ELR (cell line): ENCODE results near the gene EEF1AKMT4.
A peak's percentile ranks its signal among the peaks of the same experiment; 100 is the strongest.

Experiments
- DNase-seq: peaks from one replicate; pipeline ENCODE4 v3.0.0-alpha.2; 2015; ENCODE audit warnings: low read depth

The EEF1AKMT4 gene

DNA sequence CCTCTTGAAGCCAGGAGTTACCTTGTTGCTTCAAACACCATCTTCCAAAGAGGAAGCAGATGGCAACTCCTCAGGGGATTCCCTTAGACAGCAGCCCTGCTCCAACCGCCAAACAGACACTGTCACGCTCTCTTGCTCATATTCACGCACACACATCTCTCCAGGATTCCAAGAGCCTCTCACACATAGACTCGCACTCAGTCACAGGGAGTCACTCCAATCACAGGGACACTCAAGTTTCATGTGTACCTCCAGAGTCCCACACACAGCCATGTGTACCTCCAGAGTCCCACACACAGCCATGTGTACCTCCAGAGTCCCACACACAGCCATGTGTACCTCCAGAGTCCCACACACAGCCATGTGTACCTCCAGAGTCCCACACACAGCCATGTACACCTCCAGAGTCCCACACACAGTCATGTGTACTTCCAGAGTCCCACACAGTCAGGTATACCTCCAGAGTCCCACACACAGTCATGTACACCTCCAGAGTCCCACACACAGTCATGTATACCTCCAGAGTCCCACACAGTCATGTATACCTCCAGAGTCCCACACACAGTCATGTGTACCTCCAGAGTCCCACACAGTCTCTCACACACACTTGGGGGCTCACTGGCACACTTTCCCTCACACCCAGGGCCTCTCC lies 14.0 kb upstream of the EEF1AKMT4 start:
- no peak for DNase-seq

DNA sequence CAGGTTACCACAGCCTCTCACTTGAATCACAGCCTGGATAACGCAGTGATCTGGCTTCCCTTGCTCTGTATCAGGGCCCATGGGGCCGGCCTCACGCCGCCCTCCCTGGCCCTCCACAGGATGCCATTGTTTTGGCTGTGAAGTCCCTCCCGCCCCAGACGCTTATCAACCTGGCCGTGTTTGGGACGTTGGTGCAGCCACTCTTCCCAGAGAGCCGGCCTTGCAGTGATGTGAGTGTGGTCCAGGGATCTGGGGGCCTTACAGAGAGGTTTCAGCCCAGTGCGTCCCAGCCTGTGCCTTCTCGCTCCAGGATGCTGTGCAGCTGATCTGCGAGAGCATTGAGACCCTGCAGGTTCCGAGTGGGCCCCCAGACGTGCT lies 13.4 kb upstream of the EEF1AKMT4 start:
- DNase-seq = no peak

DNA sequence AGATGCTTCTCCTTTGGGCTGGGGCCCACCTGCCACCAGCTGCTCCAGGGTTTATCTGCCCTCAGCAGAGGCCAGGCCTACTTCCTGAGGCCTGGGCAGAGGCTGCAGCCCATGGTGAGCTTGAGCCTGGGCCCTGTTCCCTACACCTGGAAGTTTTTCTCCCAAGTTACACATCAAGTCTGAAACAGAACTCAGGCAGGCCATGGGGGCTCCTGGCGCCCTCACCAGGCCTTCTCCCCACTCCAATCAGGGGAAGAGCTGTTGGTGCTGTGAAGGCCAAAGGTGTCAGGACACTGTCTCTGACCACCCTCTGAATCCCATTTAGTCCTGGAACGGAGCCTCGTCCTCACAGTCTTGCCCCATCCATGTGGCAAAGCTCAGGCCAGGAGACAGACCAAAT lies 12.8 kb upstream of the EEF1AKMT4 start:
- DNase-seq = no peak

DNA sequence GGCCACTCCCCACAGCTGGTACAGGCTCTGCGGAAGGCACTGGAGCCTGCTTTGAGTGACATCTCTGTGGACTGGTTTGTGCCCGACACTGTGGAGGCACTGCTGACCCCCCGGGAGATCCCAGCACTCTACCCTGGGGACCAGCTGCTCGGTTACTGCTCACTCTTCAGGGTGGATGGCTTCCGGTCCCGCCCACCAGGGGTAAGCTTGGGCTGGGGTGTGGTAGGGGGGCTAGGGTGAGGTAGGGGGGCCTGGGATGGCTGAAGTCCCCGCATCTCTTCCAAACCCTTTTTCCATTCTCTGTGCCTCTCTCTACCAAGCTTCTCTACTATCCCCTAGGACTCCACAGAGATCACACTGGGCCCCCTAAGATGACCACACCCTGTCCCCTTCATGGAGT lies 12.3 kb upstream of the EEF1AKMT4 start:
- DNase-seq = no peak

DNA sequence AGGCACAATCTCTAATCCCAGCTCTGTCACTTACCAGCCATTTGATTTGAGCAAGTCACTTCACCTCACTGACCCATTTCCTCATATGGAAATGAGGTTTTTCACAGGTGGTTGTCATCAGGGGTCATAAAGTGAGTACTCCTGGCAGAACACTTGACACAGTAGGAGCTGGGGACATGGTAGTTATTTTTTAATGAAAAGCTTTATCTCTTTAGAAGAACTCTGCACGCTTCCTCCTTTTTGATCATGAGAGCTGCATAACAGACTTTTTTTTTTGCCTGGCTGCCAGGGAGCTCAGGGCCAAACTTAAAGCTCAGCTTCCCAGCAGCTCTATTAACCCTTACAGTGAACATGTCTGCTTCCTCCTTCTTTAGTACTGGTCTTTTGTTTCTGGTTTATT lies 11.7 kb upstream of the EEF1AKMT4 start:
- DNase-seq = no peak

DNA sequence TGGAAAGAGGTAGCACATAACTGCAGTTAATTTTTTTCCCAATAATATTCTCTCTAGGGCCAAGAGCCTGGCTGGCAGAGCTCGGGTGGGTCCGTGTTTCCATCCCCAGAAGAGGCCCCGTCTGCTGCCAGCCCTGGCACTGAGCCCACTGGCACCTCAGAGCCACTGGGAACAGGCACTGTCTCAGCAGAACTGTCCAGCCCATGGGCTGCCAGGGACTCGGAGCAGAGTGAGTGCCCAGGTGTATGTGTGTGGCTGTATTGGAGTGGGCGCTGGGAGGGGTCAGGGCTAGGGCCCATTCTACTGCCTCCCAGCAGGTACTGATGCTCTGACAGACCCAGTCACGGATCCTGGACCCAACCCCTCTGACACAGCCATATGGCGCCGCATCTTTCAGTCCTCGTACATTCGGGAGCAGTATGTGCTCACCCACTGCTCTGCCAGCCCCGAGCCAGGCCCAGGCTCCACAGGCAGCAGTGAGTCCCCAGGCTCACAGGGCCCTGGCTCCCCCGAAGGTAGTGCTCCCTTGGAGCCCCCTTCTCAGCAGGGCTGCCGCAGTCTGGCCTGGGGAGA lies 11.1 kb upstream of the EEF1AKMT4 start:
- no peak for DNase-seq

DNA sequence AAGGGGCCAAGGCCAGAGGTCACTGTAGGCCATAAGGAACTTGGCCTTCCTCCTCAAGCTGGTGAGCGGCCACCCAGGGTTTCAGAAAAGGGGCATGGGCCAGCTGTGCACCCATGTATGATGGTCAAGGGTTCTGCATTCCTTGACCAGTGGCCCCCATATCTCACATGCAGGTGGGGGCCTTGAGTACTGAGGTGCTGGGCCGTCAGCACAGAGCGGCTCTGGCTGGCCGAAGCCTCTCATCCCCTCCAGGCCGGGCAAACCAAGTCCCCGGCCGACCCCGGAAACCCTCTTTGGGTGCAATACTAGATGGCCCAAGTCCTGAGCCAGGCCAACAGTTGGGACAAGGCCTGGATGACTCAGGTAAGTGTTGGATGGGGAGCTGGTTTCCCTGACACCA lies 10.3 kb upstream of the EEF1AKMT4 start:
- DNase-seq = no peak

DNA sequence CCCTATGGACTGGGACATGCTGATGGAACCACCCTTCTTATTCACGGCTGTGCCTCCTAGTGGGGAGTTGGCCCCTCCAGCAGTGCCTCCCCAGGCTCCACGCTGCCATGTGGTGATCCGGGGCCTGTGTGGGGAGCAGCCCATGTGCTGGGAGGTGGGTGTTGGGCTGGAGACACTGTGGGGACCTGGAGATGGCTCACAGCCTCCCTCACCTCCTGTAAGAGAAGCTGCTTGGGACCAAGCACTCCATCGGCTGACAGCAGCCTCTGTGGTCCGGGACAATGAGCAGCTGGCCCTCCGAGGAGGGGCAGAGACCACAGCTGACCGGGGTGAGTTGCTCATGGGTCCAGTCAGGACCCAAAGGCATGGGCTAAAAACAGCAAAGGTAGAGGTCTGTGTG lies 9.8 kb upstream of the EEF1AKMT4 start:
- DNase-seq = no peak

DNA sequence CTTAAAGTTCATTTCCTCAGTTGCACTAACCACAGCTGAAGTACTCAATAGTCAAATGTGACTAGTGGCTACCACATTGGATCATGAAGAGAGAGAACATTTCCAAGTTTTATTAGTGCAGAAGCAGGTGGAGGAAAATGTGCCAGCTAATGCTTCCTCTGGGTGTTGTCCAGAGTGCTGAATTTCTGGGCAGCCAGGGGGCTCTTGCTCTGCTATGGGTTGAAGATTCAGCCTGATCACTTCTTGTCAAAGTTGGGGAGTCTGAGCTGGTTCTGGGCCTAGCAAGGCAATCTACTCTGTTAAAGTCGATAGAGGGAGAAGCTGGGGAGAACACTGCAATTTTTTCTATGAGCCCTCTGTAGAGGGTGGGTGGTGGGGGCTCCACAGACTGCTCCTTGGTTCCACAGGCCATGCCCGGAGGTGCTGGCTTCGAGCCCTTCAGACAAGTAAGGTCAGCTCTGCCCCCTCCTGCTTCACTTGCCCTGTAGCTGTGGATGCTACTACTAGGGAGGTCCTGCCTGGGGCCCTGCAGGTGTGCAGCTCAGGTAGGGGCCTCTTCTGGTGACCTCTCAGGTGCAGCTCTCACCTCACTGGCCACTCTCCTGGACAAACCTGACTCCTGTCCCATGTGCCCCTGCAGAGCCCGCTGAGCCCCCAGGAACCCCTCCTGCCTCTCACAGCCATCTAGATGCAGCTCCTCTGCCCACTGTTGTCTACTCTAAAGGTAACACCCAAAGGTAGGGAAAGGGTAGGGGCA lies 8.9 kb upstream of the EEF1AKMT4 start:
- peak; percentile 52 for DNase-seq

DNA sequence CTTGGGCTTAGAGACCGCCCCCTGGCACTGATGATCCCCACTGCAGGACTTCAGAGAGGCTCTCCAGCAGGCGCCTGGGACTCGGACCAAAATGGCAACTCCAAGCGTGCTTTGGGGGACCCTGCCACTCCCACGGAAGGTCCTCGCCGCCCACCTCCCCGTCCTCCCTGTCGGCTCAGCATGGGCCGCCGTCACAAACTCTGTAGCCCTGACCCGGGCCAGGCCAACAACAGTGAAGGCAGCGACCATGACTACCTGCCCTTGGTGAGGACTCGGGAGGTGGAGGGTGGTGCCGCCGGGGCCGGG lies 8.4 kb upstream of the EEF1AKMT4 start:
- no peak for DNase-seq

DNA sequence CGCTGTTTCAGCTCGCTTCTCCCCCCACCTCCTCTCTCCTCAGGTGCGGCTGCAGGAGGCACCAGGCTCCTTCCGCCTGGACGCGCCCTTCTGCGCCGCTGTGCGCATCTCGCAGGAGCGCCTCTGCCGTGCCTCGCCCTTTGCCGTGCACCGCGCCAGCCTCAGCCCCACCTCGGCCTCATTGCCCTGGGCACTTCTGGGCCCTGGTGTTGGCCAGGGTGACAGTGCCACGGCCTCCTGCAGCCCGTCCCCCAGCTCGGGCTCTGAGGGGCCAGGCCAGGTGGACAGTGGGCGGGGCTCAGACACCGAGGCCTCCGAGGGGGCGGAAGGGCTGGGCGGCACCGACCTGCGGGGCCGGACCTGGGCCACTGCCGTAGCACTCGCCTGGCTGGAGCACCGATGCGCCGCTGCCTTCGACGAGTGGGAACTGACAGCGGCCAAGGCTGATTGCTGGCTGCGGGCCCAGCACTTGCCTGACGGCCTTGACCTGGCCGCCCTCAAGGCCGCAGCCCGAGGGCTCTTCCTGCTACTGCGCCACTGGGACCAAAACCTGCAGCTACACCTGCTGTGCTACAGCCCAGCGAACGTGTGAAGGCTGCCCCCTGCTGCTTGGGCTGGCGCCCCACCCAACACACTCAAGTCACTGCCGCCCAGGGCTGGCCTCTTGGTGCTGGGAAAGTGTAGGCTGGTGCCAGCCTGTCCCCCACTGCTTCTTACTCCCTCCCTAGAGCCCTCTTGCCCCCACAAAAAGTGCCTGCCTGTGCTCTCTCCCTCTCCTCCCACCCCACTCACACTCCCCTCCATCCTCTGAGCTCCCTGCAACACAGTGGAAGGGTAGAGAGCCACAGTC lies 7.8 kb upstream of the EEF1AKMT4 start:
- DNase-seq = peak; percentile 43

DNA sequence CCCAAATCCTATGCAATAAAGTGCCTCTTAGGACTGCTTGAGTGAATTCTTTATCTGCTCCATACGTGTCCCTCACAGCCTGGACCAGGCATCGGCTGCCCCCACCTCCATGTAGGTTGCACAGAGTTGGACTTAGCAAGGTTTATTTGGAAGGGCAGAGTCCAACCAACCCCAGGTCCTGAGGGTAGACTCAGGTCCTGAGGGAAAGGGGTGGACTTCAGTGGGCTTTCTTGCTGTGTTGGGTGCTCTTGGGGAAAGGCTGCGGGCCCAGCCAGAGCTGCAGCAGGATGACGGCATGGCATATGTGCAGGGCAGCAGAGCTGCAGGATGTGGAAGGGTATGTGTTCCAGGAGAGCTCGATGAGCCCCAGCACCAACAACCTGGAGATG lies 7.2 kb upstream of the EEF1AKMT4 start:
- no peak for DNase-seq

DNA sequence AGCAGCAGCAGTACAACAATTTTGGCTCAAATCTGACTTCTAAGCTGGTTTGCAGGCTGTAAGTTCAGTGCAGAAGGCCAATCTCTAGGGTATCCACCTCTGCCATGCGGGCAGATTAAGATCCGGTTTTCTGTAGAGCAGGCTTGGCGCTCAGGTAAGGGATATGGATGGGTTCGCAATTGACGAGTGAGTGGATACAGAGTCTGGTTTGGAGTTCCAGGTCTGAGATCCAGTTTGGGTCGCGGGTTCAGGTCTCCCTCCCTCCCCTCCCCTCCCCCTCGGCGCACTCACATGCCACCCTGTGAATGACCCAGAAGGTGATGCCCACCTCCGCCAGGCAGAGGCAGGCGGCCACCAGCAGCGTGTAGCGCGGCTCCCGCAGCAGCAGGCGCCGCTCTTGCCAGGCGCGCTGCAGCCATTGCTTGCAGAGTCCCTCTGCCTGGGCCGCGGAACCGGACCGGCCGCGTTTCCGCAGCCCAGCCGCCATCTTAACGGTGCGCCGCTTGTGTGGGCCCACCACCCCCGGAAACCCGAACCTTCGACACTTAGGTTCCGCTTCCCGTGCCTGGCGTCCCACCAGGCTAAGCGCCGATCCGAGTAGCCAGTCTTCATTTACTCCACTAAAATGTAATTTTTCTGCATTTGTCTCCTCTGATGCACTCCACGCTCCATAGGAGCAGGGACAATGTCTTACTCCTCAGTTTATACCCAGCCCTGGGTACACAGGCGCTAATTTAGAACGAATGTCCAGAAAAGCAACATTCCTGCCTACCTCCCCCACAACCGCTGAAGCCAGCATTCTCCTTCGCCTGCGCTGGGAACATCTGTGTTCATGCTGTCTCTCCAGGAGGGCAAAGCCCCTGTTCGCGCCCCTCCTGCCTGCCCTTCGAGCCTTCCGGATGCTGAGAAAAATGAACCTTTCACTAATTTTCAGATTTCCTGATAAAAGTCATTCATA lies 739 bp upstream of the EEF1AKMT4 start, which contains the start of gene ALG3:
Gene ALG3, minus strand, starts transcription at position 509 of the 958 bp plus-strand sequence. Its CDS starts 22 bp downstream, at position 487.
- DNase-seq = peak; percentile 94

DNA sequence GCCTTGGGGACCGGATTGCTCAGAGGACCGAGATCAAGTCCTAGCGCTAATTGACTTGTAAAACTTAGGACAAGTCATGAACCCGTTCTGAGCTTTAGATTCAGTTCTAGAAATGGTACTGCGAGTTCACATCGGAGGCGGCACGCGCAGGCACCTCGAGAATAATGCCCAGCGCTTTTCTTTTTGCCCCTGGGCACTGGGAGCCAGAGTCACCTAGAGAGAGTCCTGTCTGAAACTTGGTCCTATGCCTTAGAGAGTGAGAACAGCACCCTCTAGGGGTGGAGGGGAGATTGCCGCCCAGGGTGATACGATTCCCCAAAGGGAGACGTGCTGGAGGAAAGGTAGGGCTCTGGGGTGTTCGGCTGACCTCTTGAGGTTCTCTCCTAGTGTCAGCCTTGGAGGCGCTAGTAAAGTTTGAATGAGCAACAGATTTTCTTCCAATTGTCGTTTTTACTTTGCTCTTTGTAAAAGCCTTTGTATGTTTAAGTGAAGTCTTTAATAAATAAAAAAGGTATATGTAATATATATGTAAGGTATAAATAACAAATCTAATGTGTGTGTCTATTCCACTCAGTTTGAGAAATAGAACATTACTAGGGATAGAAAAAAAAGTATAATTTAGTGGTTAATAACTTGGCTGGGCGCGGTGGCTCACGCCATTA lies 826 bp downstream of the EEF1AKMT4 start:
- peak; percentile 93 for DNase-seq

DNA sequence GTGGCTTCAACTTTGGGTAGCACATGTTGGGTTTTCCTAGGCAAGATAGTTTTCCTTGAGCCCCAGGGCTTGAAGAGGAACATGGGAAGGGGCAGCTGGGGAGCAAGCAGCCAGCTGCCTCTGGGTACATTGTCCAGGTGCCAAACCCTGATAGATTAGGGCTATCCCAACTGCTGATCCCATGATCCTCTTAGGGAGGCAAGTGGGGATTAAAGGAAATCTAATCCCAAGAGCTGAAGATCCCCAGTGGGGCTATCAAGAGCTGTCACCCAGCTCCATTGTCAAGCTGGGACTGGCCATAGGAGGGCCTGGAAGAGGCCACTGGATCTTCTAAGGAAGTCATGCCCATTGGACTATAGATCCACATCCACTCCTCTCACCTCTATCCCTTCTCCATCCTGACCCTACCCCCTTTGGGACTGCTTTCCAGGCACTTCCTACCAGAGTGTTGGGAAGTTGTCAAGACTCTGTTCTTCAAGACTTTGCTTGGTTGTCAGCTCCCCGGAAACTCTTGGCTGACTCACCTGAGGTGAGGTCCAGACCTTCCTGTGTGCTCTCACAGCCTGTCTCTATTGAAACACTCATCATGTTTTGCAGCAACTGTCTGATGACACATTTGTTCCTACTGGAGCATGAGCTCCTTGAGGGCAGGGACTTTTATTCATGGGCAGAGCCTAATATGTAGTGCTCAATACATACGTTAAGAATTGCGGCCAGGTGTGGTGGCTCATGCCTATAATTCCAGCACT lies 6.0 kb downstream of the EEF1AKMT4 start:
- DNase-seq = peak; percentile 46

DNA sequence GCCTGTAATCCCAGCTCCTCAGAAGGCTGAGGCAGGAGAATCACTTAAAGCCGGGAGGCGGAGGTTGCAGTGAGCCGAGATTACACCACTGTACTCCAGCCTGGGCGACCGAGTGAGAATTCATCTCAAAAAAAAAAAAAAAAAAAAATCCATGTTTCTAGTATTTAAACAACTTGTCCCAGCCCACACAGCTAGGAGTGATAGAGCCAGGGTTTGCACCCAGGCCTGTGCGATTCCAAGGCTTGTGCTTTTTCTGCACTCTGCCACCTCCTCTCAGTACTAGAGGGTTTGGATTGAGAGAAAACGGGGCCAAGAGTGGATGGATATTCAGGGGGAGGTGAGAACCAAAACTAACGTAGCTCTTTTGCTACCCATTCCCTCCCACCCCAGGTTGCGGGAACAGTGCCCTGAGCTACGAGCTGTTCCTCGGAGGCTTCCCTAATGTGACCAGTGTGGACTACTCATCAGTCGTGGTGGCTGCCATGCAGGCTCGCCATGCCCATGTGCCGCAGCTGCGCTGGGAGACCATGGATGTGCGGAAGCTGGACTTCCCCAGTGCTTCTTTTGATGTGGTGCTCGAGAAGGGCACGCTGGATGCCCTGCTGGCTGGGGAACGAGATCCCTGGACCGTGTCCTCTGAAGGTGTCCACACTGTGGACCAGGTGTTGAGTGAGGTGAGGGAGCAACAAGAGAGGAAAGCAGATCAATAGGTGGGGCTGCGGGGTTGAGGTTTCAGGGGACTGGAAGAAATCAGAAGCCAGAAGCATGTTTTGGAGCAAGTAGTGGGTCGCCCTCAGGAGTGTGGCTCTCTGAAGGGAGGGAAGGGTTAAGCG lies 7.8 kb downstream of the EEF1AKMT4 start:
- no peak for DNase-seq

DNA sequence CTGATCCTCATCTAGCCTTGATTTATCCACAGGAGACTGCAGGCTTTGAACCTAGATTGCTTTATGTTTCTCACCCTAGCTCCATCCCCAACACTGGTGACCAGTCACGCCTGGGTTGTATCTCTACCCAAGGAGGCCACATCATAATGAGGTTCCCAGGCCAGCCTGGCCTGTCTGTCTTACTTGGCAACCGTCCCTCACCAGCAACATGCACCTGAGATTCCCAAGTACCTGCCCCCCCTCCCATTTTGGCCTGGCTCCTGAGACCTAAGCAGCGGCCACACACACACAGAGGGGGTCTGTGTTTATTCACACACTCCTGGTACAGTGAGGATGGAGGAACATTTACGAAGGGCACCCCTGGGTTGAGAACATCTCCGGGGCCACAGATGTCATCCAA lies 9.5 kb downstream of the EEF1AKMT4 start:
- no peak for DNase-seq

DNA sequence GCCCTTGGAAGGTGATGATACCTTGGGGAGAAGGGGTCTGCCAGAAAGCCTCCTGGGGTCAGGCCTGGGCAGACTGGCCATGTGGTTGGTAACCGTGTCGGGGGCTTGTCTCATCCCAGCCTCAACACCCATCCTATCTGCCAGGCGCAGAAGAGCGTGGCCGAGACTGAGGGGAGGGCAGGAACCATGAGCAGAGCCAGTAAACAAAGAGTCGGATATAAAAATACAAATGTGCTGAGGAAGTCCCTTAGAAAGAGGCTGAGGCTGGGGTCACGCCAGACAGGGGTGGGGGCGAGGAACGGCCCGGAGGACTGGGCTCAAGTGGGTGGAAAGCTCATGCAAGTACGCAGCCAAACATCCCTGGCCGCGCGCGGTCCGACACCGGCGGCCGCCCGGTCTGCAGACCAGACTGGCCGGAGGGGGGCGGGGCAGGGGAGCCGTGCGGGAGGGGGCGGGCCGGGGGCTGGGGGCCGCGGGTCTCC lies 10.0 kb downstream of the EEF1AKMT4 start:
- no peak for DNase-seq
